PC-3 (cell line): Measurements from ENCODE around the gene TBX5. TPM values are rescaled to one million over a fixed set of nuclear protein-coding genes. Genes with fewer than 3 reads are reported as not detected.

Experiments
- ATAC-seq: fragments of 200-7000 bp; cut with Tn5 transposase; 2 replicates; pipeline ENCODE4 v1.9.1; 2020; ENCODE audit warnings: mild to moderate bottlenecking, moderate library complexity
- BruUV-seq: library from RNA; stranded (reverse); fragments of 400-500 nt; replicated peaks from 2 replicates; lab custom pipeline; 2021; lab: Mats Ljungman, UMichigan
- CTCF ChIA-PET: fragments of 300-600 bp; sonication (Branson Sonifier 250); formaldehyde crosslinking; loops from one replicate; lab custom pipeline; 2022; ENCODE audit warnings: antibody characterized with exemption; lab: Charles Lee
- POLR2A ChIA-PET: fragments of 300-600 bp; sonication (Branson Sonifier 250); formaldehyde crosslinking; loops from one replicate; lab custom pipeline; 2022; ENCODE audit warnings: antibody characterized with exemption; ENCODE audit not compliant: unreplicated experiment; lab: Charles Lee
- DNase-seq: peaks from one replicate; pipeline ENCODE4 v3.0.0-alpha.2; 2015
- H2AFZ ChIP-seq: fragments of 300-600 bp; sonication (generic); 2 replicates; pipeline ENCODE4 v1.6.0; 2016; ENCODE audit warnings: antibody characterized with exemption, low read length
- H3F3A ChIP-seq: fragments of 300-600 bp; sonication (generic); one replicate; pipeline ENCODE4 v1.6.0; 2017; ENCODE audit warnings: antibody characterized with exemption, low read length, control low read depth, mild to moderate bottlenecking; ENCODE audit not compliant: unreplicated experiment
- H3K27ac ChIP-seq: fragments of 300-600 bp; sonication (generic); 2 replicates; pipeline ENCODE4 v1.5.1; 2016; ENCODE audit warnings: mild to moderate bottlenecking, low read length
- H3K27me3 ChIP-seq: fragments of 300-600 bp; sonication (generic); 2 replicates; pipeline ENCODE4 v1.6.1; 2016; ENCODE audit warnings: low read length, mixed read lengths
- H3K36me3 ChIP-seq: fragments of 300-600 bp; sonication (generic); 2 replicates; pipeline ENCODE4 v1.6.1; 2016; ENCODE audit warnings: low read depth, mixed run types, low read length, mixed read lengths
- H3K4me1 ChIP-seq: fragments of 300-600 bp; sonication (generic); 2 replicates; pipeline ENCODE4 v1.5.1; 2016; ENCODE audit warnings: low read length; ENCODE audit not compliant: insufficient read depth
- H3K4me2 ChIP-seq: fragments of 300-600 bp; sonication (generic); 2 replicates; pipeline ENCODE4 v1.6.0; 2016; ENCODE audit warnings: low read length
- H3K4me3 ChIP-seq: fragments of 300-600 bp; sonication (generic); 2 replicates; pipeline ENCODE4 v1.5.1; 2016; ENCODE audit warnings: mild to moderate bottlenecking, low read length, mixed read lengths
- H3K79me2 ChIP-seq: fragments of 300-600 bp; sonication (generic); 2 replicates; pipeline ENCODE4 v1.6.1; 2017; ENCODE audit warnings: low read length, mixed read lengths
- H3K9ac ChIP-seq: fragments of 300-600 bp; sonication (generic); 2 replicates; pipeline ENCODE4 v1.6.0; 2016; ENCODE audit warnings: mild to moderate bottlenecking, low read length
- H3K9me2 ChIP-seq: fragments of 300-600 bp; sonication (generic); replicated peaks from 2 replicates; pipeline ENCODE4 v1.6.1; 2016; ENCODE audit warnings: mixed run types, low read length, mixed read lengths
- H3K9me3 ChIP-seq: fragments of 300-600 bp; sonication (generic); 2 replicates; pipeline ENCODE4 v1.6.1; 2016; ENCODE audit warnings: low read length, mixed read lengths
- H4K20me1 ChIP-seq: fragments of 300-600 bp; sonication (generic); 2 replicates; pipeline ENCODE4 v1.6.1; 2016; ENCODE audit warnings: low read length, mixed read lengths
- EZH2 ChIP-seq: fragments of 300-600 bp; sonication (generic); IDR thresholded peaks from one replicate; pipeline ENCODE4 v1.6.1; 2017; ENCODE audit warnings: antibody characterized with exemption, mild to moderate bottlenecking, low read length; ENCODE audit not compliant: unreplicated experiment
- EZH2phosphoT487 ChIP-seq: fragments of 300-600 bp; sonication (generic); IDR thresholded peaks from 2 replicates; pipeline ENCODE4 v1.6.1; 2018; ENCODE audit warnings: mild to moderate bottlenecking, antibody characterized with exemption, low read length, borderline replicate concordance
- intact Hi-C: fragments of 100-400 bp; cut with micrococcal nuclease; formaldehyde crosslinking; loops from 2 replicates; pipeline ENCODE4 v1.9.0; 2023
- total RNA-seq: library from RNA; depleted of rRNA; stranded (reverse); fragments of >200 nt; gene quantifications from 2 replicates; pipeline ENCODE4 v1.2.3, GENCODE V29; 2014
- TF ChIP-seq, protein P1 (sequence below): fragments of 300-600 bp; sonication (generic); conservative IDR thresholded peaks from 2 replicates; pipeline ENCODE4 v1.5.1; 2017; ENCODE audit warnings: antibody characterized with exemption, low read depth, mild to moderate bottlenecking, low read length

Gene TBX5
- total RNA-seq, 1 experiment from 2014 or later = not detected

DNA sequence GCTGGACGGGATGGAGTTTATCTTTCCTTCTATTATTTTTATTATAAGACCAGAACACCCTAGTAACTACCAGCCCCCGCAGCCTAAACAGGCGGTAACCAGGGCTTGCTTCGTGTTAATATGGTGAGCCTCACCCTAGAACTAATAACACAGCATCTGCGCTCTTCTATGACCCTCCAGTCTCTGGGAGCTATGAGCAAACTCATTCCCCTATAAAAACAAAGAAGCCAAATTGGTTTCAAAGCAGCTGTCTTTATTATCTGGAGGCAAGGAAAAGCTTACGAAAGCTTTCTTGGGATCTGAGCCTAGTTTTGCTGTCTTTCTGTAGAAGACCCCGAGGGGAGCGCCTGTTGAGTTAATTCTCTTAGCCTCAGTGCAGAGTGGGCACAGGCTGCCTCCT, 85.0 kb downstream of the TBX5 start:
- H3K27ac ChIP-seq = no peak overlapping the region
- H3K9ac ChIP-seq = no peak overlapping the region
- no peaks in the 10 kb centered on the region for H3K9me3 ChIP-seq
- H3K4me2 ChIP-seq = no peak overlapping the region
- H3K9me2 ChIP-seq = no peaks in the 10 kb centered on the region
- intact Hi-C loops = no loop called here
- no peak for ATAC-seq
- BruUV-seq = no TSS peak
- no peaks in the 10 kb centered on the region for H3K79me2 ChIP-seq
- ChIA-PET CTCF (no interaction called here), POLR2A (no interaction called here)
- H4K20me1 ChIP-seq = no peaks in the 10 kb centered on the region
- H3K36me3 ChIP-seq = no peaks in the 10 kb centered on the region
- H3K27me3 ChIP-seq = peaks cover 66% of the 10 kb centered on the region
- H3F3A ChIP-seq = no peaks in the 10 kb centered on the region
- H2AFZ ChIP-seq = no peak overlapping the region
- no peak overlapping the region for H3K4me3 ChIP-seq
- DNase-seq = no peak
- H3K4me1 ChIP-seq = no peaks in the 10 kb centered on the region
- TF ChIP-seq EZH2phosphoT487 (no peak), EZH2 (no peak)
- TF ChIP-seq, protein P1, sequence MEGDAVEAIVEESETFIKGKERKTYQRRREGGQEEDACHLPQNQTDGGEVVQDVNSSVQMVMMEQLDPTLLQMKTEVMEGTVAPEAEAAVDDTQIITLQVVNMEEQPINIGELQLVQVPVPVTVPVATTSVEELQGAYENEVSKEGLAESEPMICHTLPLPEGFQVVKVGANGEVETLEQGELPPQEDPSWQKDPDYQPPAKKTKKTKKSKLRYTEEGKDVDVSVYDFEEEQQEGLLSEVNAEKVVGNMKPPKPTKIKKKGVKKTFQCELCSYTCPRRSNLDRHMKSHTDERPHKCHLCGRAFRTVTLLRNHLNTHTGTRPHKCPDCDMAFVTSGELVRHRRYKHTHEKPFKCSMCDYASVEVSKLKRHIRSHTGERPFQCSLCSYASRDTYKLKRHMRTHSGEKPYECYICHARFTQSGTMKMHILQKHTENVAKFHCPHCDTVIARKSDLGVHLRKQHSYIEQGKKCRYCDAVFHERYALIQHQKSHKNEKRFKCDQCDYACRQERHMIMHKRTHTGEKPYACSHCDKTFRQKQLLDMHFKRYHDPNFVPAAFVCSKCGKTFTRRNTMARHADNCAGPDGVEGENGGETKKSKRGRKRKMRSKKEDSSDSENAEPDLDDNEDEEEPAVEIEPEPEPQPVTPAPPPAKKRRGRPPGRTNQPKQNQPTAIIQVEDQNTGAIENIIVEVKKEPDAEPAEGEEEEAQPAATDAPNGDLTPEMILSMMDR = no peak

DNA sequence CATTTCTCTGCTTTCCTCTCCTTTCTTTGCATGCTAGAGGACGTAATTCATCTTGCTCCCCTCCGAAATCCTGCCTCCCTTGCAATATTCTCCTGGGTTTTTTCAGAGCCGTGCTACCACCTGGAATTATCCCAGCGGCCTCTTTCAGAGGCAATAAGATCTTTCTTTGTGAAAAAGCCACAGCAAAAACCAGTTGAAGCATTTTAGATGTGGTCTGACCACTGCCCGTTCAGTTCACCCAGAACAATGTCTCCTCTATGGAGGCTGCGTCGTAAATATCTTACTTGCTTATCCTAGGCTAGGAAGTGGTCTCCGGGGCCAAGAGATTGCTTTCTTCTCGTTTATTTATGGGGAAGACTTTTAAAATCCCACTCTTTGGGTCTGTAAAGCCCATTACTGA, 85.8 kb downstream of the TBX5 start:
- Histone ChIP-seq H3K36me3 (no peaks in the 10 kb centered on the region), H3K27me3 (peaks cover 61% of the 10 kb centered on the region), H3K79me2 (no peaks in the 10 kb centered on the region), H3K27ac (no peak overlapping the region), H3K9me2 (no peaks in the 10 kb centered on the region), H4K20me1 (no peaks in the 10 kb centered on the region), H3K9ac (no peak overlapping the region), H3K9me3 (no peaks in the 10 kb centered on the region), H3F3A (no peaks in the 10 kb centered on the region), H3K4me3 (no peak overlapping the region), H3K4me1 (no peaks in the 10 kb centered on the region), H2AFZ (no peak overlapping the region), H3K4me2 (no peak overlapping the region)
- ATAC-seq (no peak), DNase-seq (no peak)
- POLR2A ChIA-PET = no interaction called here
- CTCF ChIA-PET = no interaction called here
- BruUV-seq = no TSS peak
- TF ChIP-seq, protein P1 = no peak
- no peak for TF ChIP-seq EZH2
- no peak for TF ChIP-seq EZH2phosphoT487
- intact Hi-C loops = no loop called here

DNA sequence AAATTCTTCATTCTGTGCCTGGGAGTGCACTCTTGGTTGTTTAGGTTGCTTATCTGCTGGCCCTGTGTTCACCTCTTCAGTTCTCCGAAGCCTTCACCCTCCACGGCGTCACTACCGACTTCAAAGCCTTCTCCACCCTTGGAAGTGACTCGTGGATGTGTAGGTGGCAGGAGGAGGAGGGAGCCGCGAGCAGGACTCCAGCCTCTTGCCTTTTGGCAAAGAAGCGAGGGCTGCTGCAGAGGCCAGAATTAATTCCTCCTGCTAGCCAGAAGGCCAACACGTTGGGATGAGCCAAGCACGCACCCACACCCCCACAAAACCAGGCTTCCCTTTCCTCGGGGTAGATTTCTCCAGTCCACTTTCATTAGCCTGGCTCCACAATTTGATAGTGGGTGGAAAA, 86.5 kb downstream of the TBX5 start:
- H3K9me3 ChIP-seq = no peaks in the 10 kb centered on the region
- H3K4me2 ChIP-seq = no peak overlapping the region
- H3K27me3 ChIP-seq = peaks cover 61% of the 10 kb centered on the region
- no peak overlapping the region for H2AFZ ChIP-seq
- no peak overlapping the region for H3K9ac ChIP-seq
- intact Hi-C loops = no loop called here
- ChIA-PET POLR2A (no interaction called here), CTCF (no interaction called here)
- no peaks in the 10 kb centered on the region for H3K36me3 ChIP-seq
- TF ChIP-seq EZH2 (no peak), EZH2phosphoT487 (no peak)
- TF ChIP-seq, protein P1 = no peak
- BruUV-seq = no TSS peak
- no peaks in the 10 kb centered on the region for H3F3A ChIP-seq
- DNase-seq = no peak
- ATAC-seq = no peak
- H3K27ac ChIP-seq = no peak overlapping the region
- H3K9me2 ChIP-seq = no peaks in the 10 kb centered on the region
- H3K79me2 ChIP-seq = no peaks in the 10 kb centered on the region
- H3K4me1 ChIP-seq = no peaks in the 10 kb centered on the region
- no peaks in the 10 kb centered on the region for H4K20me1 ChIP-seq
- no peak overlapping the region for H3K4me3 ChIP-seq
